GM21360 (cell line): ENCODE data around the gene FOXI1.
"Not testable (repeated sequence)": the region's sequence is repeated elsewhere in the genome, so short reads cannot be mapped to it uniquely, and the experiment has no call there.

ENCODE experiments used
- ATAC-seq: cut with Tn5 transposase; IDR thresholded peaks from one replicate; pipeline ENCODE4 v1.9.1; 2021; ENCODE audit warnings: mild to moderate bottlenecking, moderate library complexity; ENCODE audit not compliant: unreplicated experiment

The FOXI1 gene

GRCh38 chr5:170126061-170126460 lies 20.4 kb downstream of the FOXI1 start:
- ATAC-seq: no peak

GRCh38 chr5:170126626-170127025 lies 20.9 kb downstream of the FOXI1 start:
- no peak for ATAC-seq

- ATAC-seq: no peak
These were observed 25.5 kb downstream of the FOXI1 start for GRCh38 chr5:170131235-170131634.

GRCh38 chr5:170132269-170132975 lies 26.7 kb downstream of the FOXI1 start:
- no peak for ATAC-seq

DNA sequence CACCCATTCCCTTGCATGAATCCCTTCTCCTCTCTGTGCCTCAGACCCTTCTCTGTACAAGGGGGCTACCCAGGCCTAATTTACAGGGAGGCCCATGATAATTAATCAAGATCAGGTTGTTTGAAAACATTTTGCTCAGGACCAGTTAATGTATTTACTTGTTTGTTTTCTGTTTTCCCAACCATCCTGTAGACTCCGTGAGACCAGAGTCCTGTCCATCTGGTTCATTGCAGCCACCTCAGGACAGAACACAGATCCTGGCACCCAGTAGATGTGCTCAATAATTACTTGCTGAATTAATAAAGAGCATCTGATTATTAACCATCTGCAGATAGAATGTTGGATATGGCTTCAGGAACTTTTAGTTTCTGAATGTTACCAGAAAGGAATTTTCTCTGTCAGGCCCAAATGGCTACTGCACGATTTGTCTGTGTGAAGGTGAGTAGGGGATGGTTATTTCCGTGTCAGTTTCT lies 27.3 kb downstream of the FOXI1 start:
- no peak for ATAC-seq

DNA sequence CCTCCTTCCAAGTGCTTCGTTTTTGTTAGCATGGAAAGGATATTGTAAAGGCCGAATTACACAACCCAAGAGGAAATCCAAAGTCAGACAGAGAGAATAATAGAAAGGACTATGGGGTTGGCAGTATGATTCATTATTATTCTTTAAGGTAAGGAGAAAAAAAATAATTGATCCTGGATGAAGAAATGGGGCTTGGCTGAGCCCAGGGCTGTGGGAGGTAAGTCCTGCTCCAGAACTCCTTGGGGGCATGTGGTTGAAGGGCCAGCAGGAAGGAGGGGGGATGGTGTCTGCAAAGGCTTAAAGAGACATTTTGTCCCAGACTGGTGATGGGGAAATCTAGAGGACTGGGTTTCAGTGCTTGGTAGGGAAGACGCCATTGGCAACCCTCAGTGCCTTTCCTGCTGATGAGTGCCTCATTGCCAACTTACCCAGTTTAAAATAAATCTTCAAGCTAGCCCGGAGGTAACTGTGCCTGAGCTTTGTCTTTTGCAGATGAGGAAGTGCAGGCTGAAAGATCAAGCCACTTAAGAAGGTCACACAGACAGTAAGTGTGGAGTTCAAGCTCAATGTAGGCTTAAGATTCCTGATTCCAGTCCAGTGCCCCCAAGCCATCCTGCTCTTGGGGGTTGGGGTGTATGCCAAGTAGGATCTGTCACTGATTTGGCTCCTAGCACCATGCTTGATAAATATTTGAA lies 30.2 kb downstream of the FOXI1 start:
- no peak for ATAC-seq

- no peak for ATAC-seq
These were observed 30.8 kb downstream of the FOXI1 start for GRCh38 chr5:170136506-170136905.

GRCh38 chr5:170137694-170138214 lies 32.1 kb downstream of the FOXI1 start:
- ATAC-seq: no peak

- no peak for ATAC-seq
These were observed 32.6 kb downstream of the FOXI1 start for GRCh38 chr5:170138273-170138672.

DNA sequence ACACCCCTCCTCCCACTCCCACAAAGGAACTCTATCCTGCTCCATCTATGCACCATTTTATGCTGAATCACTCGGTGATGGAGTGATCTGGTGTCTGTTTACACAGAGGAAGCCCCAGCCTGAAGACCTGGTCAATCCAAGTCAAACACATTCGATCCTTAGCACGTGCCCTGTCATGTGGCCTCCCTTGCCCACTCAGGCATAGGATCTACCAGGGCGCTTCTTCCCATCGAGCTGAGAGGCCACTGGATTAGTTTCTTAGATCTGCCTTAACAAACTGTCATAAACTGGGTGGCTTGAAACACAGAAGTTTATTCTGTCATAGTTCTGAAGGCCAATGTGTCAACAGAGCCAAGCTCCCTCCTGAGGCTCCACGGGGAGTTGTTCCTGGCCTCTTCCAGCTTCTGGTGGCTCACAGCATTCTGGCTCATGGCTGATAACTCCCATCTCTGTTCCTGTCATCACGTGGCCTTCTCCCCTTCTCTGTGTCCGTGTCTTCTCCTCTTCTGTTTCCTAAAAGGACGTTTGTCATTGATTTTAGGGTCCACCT lies 34.2 kb downstream of the FOXI1 start:
- no peak for ATAC-seq

DNA sequence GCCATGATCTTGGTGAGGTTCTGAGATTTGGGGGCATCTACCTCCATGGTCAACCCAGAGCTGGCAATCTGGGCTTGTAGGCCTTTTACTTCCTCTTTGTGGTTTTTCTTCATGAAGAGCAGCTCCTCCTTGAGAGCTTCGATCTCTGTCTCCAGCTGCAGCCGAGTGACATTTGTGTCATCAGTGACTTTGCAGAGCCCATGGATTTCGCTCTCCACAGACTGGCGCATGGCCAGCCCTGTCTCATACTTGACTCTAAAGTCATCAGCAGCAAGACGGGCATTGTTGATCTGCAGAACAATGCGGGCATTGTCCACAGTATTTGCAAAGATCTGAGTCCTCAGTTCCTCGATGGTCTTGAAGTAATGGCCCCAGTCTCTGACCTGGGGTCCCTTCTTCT lies 35.5 kb downstream of the FOXI1 start:
- ATAC-seq: not testable (repeated sequence)

GRCh38 chr5:170141636-170142035 lies 35.9 kb downstream of the FOXI1 start:
- ATAC-seq: no peak

- ATAC-seq: no peak
These were observed 36.5 kb downstream of the FOXI1 start for GRCh38 chr5:170142196-170142595.

DNA sequence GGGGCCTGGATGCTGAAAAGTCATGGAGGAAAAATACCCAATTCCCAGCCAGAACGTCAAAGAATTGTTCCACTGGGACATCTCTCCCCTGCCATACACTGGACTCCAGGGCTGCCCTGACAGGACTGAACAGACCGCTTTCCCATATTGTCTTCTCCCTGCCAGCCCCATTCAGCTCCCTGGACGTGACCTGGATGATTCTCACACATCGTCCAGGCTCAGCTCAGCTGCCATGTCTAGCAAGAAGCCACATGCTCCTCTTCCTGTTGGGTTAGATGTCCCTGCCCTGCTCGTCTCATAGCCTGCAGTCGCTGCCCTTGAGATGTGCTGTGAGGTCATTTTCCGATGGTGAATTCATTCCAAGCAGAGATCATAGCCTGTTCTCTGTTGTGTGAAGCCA lies 37.4 kb downstream of the FOXI1 start:
- ATAC-seq: no peak

GRCh38 chr5:170143710-170144109 lies 38.0 kb downstream of the FOXI1 start:
- no peak for ATAC-seq

GRCh38 chr5:170144286-170145023 lies 38.8 kb downstream of the FOXI1 start:
- ATAC-seq: no peak

DNA sequence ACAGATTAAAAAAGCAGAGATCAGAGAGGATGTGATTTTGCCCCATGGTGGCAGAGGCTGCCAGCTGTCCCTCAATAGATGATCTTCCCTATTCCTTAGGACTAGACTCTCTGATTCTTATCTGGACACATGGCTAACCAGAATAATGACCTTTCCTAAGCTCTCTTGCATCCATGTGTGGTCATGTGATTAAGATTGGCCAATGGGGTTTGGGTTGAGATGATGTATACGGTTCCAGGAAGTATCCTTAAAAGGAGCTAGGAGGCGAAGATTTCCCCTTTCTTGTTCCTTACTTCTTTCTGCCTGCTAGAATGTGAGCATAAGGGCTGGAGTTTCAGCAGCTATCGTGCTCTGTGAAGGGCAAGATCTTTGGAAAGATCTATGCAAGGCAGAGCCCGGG lies 39.8 kb downstream of the FOXI1 start:
- ATAC-seq: no peak

DNA sequence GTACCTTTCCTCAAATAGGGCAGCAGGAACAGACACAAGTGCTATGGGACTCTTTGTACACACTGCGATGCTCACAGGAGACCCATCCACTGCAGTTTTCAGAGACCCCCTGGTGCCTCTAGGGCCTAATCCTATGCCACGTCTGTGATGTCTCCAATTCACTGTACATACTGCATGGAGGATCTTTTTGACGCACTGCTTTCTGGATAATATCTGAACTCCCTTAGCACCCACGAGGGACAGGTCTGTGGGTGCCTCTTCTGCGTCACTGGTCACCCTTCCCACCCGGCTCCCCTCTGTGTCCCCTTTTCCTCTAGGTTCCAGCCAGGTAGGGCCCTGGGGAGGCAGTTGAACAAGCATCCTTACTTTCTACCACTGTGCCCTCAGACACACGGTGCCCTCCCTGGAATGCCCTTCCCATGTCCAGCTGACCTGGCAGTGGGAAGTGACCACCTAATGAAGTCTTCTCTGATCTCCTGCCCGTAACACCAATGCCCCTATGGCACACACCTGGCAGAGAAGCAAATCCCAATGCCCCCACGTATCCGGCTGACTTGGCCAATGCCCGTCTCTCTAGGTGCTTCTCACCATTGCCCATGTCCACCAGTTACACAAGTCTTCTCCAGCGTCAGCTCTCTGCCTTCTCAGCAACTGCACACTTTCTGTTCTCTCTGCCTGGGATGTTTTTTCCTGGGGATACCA lies 41.5 kb downstream of the FOXI1 start:
- no peak for ATAC-seq

DNA sequence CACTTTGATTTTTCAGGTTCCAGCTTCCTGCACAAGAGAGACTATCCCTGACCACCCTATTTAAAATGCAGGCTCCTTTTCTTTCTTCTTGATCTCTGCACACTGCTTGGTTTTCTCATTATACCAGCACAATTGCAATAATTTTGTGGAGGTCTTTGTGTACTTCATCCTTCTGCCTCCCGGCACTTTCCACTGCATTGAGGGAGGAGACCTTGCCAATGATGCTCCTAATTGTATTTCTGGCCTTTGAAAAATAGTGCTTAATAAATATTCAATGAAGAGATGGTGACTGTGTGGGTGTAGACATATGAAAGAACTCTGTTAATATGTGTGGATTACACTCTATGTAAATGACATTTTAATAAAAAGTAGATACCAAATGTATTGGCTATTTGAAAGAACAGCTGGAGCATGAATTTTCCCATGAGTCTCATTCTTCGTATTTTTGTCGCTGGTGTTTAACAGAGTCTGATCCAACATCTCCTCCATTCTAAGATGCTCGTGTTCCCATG lies 42.1 kb downstream of the FOXI1 start:
- ATAC-seq: no peak

- ATAC-seq: no peak
These were observed 42.9 kb downstream of the FOXI1 start for GRCh38 chr5:170148430-170149205.
